HepG2 (cell line): ENCODE data around the gene GTF3A. TPM values are rescaled to one million over a fixed set of nuclear protein-coding genes. Genes with fewer than 3 reads are reported as not detected.

Source experiments
- ATAC-seq: fragments of 200-7000 bp; cut with Tn5 transposase; 3 replicates; pipeline ENCODE4 v1.9.1; 2020; ENCODE audit warnings: mild to moderate bottlenecking, moderate library complexity
- Bru-seq: library from RNA; stranded (reverse); fragments of 400-500 nt; gene quantifications from one replicate; lab custom pipeline; 2021; lab: Mats Ljungman, UMichigan
- BruChase-seq, 2 experiments: library from RNA; stranded (reverse); fragments of 400-500 nt; gene quantifications; one replicate each; lab custom pipeline; 2021; lab: Mats Ljungman, UMichigan
- BruUV-seq: library from RNA; stranded (reverse); fragments of 400-500 nt; replicated peaks from 2 replicates; lab custom pipeline; 2021; lab: Mats Ljungman, UMichigan
- CTCF ChIA-PET: fragments of 300-600 bp; formaldehyde crosslinking; extraction: SDS; loops from one replicate; lab custom pipeline; 2021; ENCODE audit warnings: low total read pairs, inconsistent platforms, low intra/inter-chr PET ratio; lab: Yijun Ruan, JAX
- POLR2A ChIA-PET: fragments of 350-600 bp; sonication (Branson Sonifier 250); formaldehyde crosslinking; loops from one replicate; lab custom pipeline; 2020; ENCODE audit warnings: antibody characterized with exemption, inconsistent platforms; lab: Yijun Ruan, JAX
- DNase-seq: peaks from one replicate; pipeline ENCODE4 v3.0.0-alpha.2; 2015; ENCODE audit warnings: low spot score
- FAIRE-seq: peaks from 3 replicates; lab custom pipeline; 2011; peaks lifted over from hg19 to GRCh38; lab: Jason Lieb, UNC
- H2AFZ ChIP-seq: one replicate; pipeline ENCODE4 v1.6.1; 2011; ENCODE audit warnings: low read length, inconsistent platforms
- H3K27ac ChIP-seq: fragments of 300-600 bp; 3 replicates; pipeline ENCODE4 v1.8.0; 2011; ENCODE audit warnings: mixed run types, mild to moderate bottlenecking, mixed read lengths, low read length, inconsistent platforms; ENCODE audit not compliant: insufficient read depth; ENCODE audit errors: extremely low read length
- H3K27me3 ChIP-seq, 2 experiments: fragments of 200-600 bp in 1 of 2; 2 replicates in 1 of 2; 3 replicates in 1 of 2; pipeline versions ENCODE4 v1.6.0 to v1.8.0; 2011; ENCODE audit warnings: low read length in 2 of 2, mild to moderate bottlenecking in 2 of 2, moderate library complexity in 2 of 2, inconsistent platforms in 1 of 2; ENCODE audit not compliant: insufficient read depth in 2 of 2, control insufficient read depth in 1 of 2
- H3K36me3 ChIP-seq, 2 experiments: fragments of 200-600 bp in 1 of 2; replicated peaks in 1 of 2; 2 replicates in 1 of 2; 3 replicates in 1 of 2; pipeline versions ENCODE4 v1.5.1 to v1.8.0; 2011; ENCODE audit warnings: low read length in 2 of 2, inconsistent platforms in 1 of 2; ENCODE audit not compliant: insufficient read depth in 2 of 2, control insufficient read depth in 1 of 2
- H3K4me1 ChIP-seq: 2 replicates; pipeline ENCODE4 v1.5.1; 2012; ENCODE audit warnings: low read length, inconsistent platforms; ENCODE audit not compliant: insufficient read depth
- H3K4me2 ChIP-seq: 2 replicates; pipeline ENCODE4 v1.6.0; 2011; ENCODE audit warnings: low read depth, low read length, inconsistent platforms
- H3K4me3 ChIP-seq, 3 experiments: fragments of 200-600 bp in 1 of 3; sonication (generic), shearing (Covaris generic) in 1 of 3; replicated peaks in 1 of 3; 2 replicates each; pipeline ENCODE4 v1.5.1; 2011 to 2016; ENCODE audit warnings: low read length in 3 of 3, inconsistent platforms in 2 of 3, low read depth in 2 of 3, mild to moderate bottlenecking in 2 of 3, control low read depth in 1 of 3, mixed read lengths in 1 of 3; ENCODE audit not compliant: insufficient read depth in 1 of 3
- H3K79me2 ChIP-seq: one replicate; pipeline ENCODE4 v1.6.1; 2011; ENCODE audit warnings: low read length, inconsistent platforms; ENCODE audit not compliant: insufficient read depth
- H3K9ac ChIP-seq: 2 replicates; pipeline ENCODE4 v1.6.0; 2011; ENCODE audit warnings: mild to moderate bottlenecking, low read depth, low read length, inconsistent platforms; ENCODE audit not compliant: insufficient read depth
- H3K9me3 ChIP-seq: 2 replicates; pipeline ENCODE4 v1.5.1; 2012; ENCODE audit warnings: mild to moderate bottlenecking, low read length
- H4K20me1 ChIP-seq: 2 replicates; pipeline ENCODE4 v1.6.0; 2011; ENCODE audit warnings: inconsistent platforms, mild to moderate bottlenecking, low read length, moderate library complexity; ENCODE audit not compliant: insufficient read depth
- GPN1 ChIP-seq: sonication (generic); formaldehyde crosslinking; IDR thresholded peaks from 2 replicates; pipeline ENCODE4 v1.5.1; 2020; ENCODE audit warnings: missing genetic modification reagents, borderline replicate concordance
- IKZF1 ChIP-seq: fragments of 450-650 bp; IDR thresholded peaks from 2 replicates; pipeline ENCODE4 v1.7.1; 2016
- JARID2 ChIP-seq: sonication (generic); formaldehyde crosslinking; IDR thresholded peaks from 2 replicates; pipeline ENCODE4 v1.8.1; 2023; ENCODE audit warnings: missing genetic modification reagents, inconsistent platforms; ENCODE audit not compliant: insufficient replicate concordance
- LRRFIP1 ChIP-seq: sonication (generic); formaldehyde crosslinking; conservative IDR thresholded peaks from 2 replicates; pipeline ENCODE4 v1.4.0; 2020; ENCODE audit warnings: missing genetic modification reagents
- NBN ChIP-seq: fragments of 450-650 bp; conservative IDR thresholded peaks from 2 replicates; pipeline ENCODE4 v1.6.1; 2017
- NFE2 ChIP-seq: sonication (generic); formaldehyde crosslinking; IDR thresholded peaks from 2 replicates; pipeline ENCODE4 v1.4.0; 2020; ENCODE audit warnings: missing genetic modification reagents
- POGK ChIP-seq: sonication (generic); formaldehyde crosslinking; conservative IDR thresholded peaks from 2 replicates; pipeline ENCODE4 v1.8.0; 2022; ENCODE audit warnings: mild to moderate bottlenecking, moderate library complexity, missing genetic modification reagents
- REPIN1 ChIP-seq: sonication (generic); formaldehyde crosslinking; IDR thresholded peaks from 2 replicates; pipeline ENCODE4 v1.8.0; 2022; ENCODE audit warnings: missing genetic modification reagents, low read depth, mild to moderate bottlenecking, borderline replicate concordance
- SPEN ChIP-seq: sonication (generic); formaldehyde crosslinking; IDR thresholded peaks from 2 replicates; pipeline ENCODE4 v1.5.1; 2020; ENCODE audit warnings: low read depth, mild to moderate bottlenecking, missing genetic modification reagents
- ZNF879 ChIP-seq: sonication (generic); formaldehyde crosslinking; IDR thresholded peaks from 2 replicates; pipeline ENCODE4 v1.8.1; 2023; ENCODE audit warnings: missing genetic modification reagents
- WGBS: methylation state at CpG from one replicate; pipeline ENCODE4 v1.1.6; 2017; ENCODE audit warnings: low lambda C conversion rate; 5-methylcytosine and 5-hydroxymethylcytosine counted together
- in situ Hi-C: cut with HindIII; loops from 2 replicates; pipeline ENCODE4 v1.10.0; 2017; ENCODE audit warnings: low pct_unique_long_range_greater_than_20kb; ENCODE audit not compliant: extremely low pct_ligation_motif_present
- intact Hi-C: fragments of 100-400 bp; cut with micrococcal nuclease; formaldehyde crosslinking; loops from one replicate; pipeline ENCODE4 v1.10.0; 2022; ENCODE audit not compliant: unreplicated experiment
- long read RNA-seq, 2 experiments: library from RNA in 1 of 2; library from polyadenylated mRNA in 1 of 2; stranded (forward) in 1 of 2; unstranded in 1 of 2; transcript quantifications; one replicate each; pipeline ENCODE4 v2.0.0, GENCODE V29; 2019 to 2022
- polyA minus RNA-seq, 3 experiments: library from RNA; depleted of rRNA, polyadenylated mRNA; stranded (reverse); fragments of >200 nt; gene quantifications; 2 replicates each; pipeline ENCODE4 v1.2.3, GENCODE V29; 2011; ENCODE audit warnings: low replicate concordance in 1 of 3
- polyA plus RNA-seq, 8 experiments: library from polyadenylated mRNA; depleted of rRNA in 3 of 8; stranded (reverse) in 7 of 8; unstranded in 1 of 8; fragments of >200 nt; fragmentation: Illumina TruSeq in 4 of 8; extraction: Trizol in 4 of 8; gene quantifications; 2 replicates each; pipeline versions ENCODE4 v1.2.1 to v1.2.3, GENCODE V29; 2011 to 2016; ENCODE audit warnings: low read depth in 4 of 8, missing spikeins in 1 of 8, mixed read lengths in 1 of 8; ENCODE audit not compliant: insufficient read depth in 1 of 8
- total RNA-seq, 5 experiments: library from RNA; depleted of rRNA; stranded (reverse); fragments of >200 nt; fragmentation: Illumina TruSeq; extraction: Trizol; gene quantifications; 2 replicates each; pipeline ENCODE4 v1.2.3, GENCODE V29; 2016; ENCODE audit warnings: low read depth in 1 of 5

The GTF3A gene
- total RNA-seq (2016; rRNA removed; fragmentation: Illumina TruSeq; extraction: Trizol) = 122 and 176 TPM in 2 replicates
- 1,005 and 1,074 TPM in 2 replicates for total RNA-seq (2016; cell fraction: cytosol; rRNA removed; fragmentation: Illumina TruSeq; extraction: Trizol; ENCODE audit: low read depth)
- 110 and 173 TPM in 2 replicates for total RNA-seq (2016; cell fraction: insoluble cytoplasmic fraction; rRNA removed; fragmentation: Illumina TruSeq; extraction: Trizol)
- 817 and 824 TPM in 2 replicates for total RNA-seq (2016; cell fraction: membrane; rRNA removed; fragmentation: Illumina TruSeq; extraction: Trizol)
- total RNA-seq (2016; cell fraction: nucleus; rRNA removed; fragmentation: Illumina TruSeq; extraction: Trizol) = 71.9 and 77.8 TPM in 2 replicates
- polyA plus RNA-seq (2011; rRNA removed) = 36.0 and 42.1 TPM in 2 replicates
- 36.5 and 39.7 TPM in 2 replicates for polyA plus RNA-seq (2011; cell fraction: cytosol; rRNA removed)
- polyA plus RNA-seq (2011; cell fraction: nucleus; rRNA removed) = 30.0 and 32.8 TPM in 2 replicates
- 67.4 and 79.3 TPM in 2 replicates for polyA plus RNA-seq (2012)
- polyA plus RNA-seq (2016; cell fraction: cytosol; fragmentation: Illumina TruSeq; extraction: Trizol; ENCODE audit: low read depth) = 1,318 and 1,338 TPM in 2 replicates
- polyA plus RNA-seq (2016; cell fraction: insoluble cytoplasmic fraction; fragmentation: Illumina TruSeq; extraction: Trizol; ENCODE audit: low read depth) = 121 and 126 TPM in 2 replicates
- polyA plus RNA-seq (2016; cell fraction: membrane; fragmentation: Illumina TruSeq; extraction: Trizol; ENCODE audit: low read depth) = 873 and 884 TPM in 2 replicates
- 118 and 129 TPM in 2 replicates for polyA plus RNA-seq (2016; cell fraction: nucleus; fragmentation: Illumina TruSeq; extraction: Trizol; ENCODE audit: insufficient read depth, low read depth)
- polyA minus RNA-seq (2011; rRNA and poly(A)+ RNA removed; ENCODE audit: low replicate concordance) = 25.1 and 47.9 TPM in 2 replicates
- polyA minus RNA-seq (2011; cell fraction: cytosol; rRNA and poly(A)+ RNA removed) = 16.9 and 22.6 TPM in 2 replicates
- 16.4 and 20.8 TPM in 2 replicates for polyA minus RNA-seq (2011; cell fraction: nucleus; rRNA and poly(A)+ RNA removed)
- Bru-seq, nascent RNA = percentile 76 among the genes with signal in this experiment
- BruChase-seq, experiment 1, labeled RNA remaining after a 6-hour chase = percentile 74 among the genes with signal in this experiment
- BruChase-seq, experiment 2, labeled RNA remaining after a 2-hour chase = percentile 74 among the genes with signal in this experiment
- long read RNA-seq, experiment 1, transcript GTF3A-201 (9 exons, 1,383 nt) = major isoform, 163 of 212 reads
- long read RNA-seq, experiment 1, partial matches to known transcripts = 15 of 212 reads
- long read RNA-seq, experiment 1, other reads (novel, unspliced or antisense) = 33 of 212 reads
- long read RNA-seq, experiment 2, transcript GTF3A-201 (9 exons, 1,383 nt) = major isoform, 116 of 167 reads
- long read RNA-seq, experiment 2, partial matches to known transcripts = 11 of 167 reads
- long read RNA-seq, experiment 2, other reads (novel, unspliced or antisense) = 36 of 167 reads

DNA sequence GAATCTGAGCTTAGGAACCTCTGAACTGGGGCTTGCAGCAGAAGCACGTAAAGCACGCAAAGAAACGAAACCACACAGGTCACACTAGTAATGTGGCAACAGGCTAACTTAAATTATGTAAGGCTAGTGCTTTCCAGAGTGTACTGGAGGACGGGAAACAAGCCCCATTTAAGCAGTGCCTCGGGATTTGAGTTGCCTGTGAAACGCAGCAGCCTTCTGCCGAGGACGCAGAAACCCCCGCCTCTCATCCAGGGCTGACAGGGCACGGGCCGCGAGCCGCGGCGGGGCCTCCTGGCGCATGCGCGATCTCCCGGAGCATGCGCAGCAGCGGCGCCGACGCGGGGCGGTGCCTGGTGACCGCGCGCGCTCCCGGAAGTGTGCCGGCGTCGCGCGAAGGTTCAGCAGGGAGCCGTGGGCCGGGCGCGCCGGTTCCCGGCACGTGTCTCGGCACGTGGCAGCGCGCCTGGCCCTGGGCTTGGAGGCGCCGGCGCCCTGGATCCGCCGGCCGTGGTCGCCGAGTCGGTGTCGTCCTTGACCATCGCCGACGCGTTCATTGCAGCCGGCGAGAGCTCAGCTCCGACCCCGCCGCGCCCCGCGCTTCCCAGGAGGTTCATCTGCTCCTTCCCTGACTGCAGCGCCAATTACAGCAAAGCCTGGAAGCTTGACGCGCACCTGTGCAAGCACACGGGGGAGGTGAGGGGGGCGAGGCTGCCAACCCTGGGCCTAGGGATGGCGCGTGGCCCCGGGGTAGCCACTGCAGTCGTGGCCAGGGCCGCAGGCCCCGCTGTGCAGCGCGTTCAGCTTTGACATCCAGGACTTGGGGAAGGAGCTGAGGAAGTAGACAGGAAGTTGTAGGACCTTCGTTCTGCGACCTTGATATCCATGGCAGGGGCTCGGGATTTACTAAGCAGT lies at the start of gene GTF3A:
Gene GTF3A, plus strand, starts transcription at position 374 of the 912 bp plus-strand sequence.
- POLR2A ChIA-PET = interaction anchor here (1.1 to 3.4 kb wide), 8 partner anchors 9 to 51 kb away, joined by 3 to 38 read pairs (median 10); partner anchors contain the start of gene MTIF3
- intact Hi-C loops (loop anchor here (2.0 kb wide), 2 partner anchors 26 to 50 kb away; partner anchors contain the start of gene MTIF3), in situ Hi-C loops (no loop called here)
- no peaks in the 10 kb centered on the region for H4K20me1 ChIP-seq
- H2AFZ ChIP-seq = peak within 1 kb of the TSS; percentile 76
- DNase-seq (peak; percentile 59), FAIRE-seq (peak; percentile 72), ATAC-seq (peak; percentile 82)
- no peaks in the 10 kb centered on the region for H3K9me3 ChIP-seq
- CTCF ChIA-PET = interaction anchor here (0.9 to 2.0 kb wide), 2 partner anchors 40 to 62 kb away, joined by 3 to 7 read pairs; no protein-coding TSS in a partner anchor
- peak within 1 kb of the TSS; percentile 80 for H3K9ac ChIP-seq
- H3K79me2 ChIP-seq = peaks cover 27% of the 10 kb centered on the region
- peak within 1 kb of the TSS; percentile 97 for H3K4me2 ChIP-seq
- peaks cover 51% of the 10 kb centered on the region for H3K4me1 ChIP-seq
- H3K4me3 ChIP-seq = peak within 1 kb of the TSS; percentile 51 to 74 (median 56)
- WGBS = 22% methylated on average over 46 of the region's 85 CpGs
- H3K36me3 ChIP-seq = peaks cover 9 to 21% of the 10 kb centered on the region in 2 experiments; a peak in 4 of 5 replicates
- H3K27me3 ChIP-seq = no peaks in the 10 kb centered on the region
- TSS peak; percentile 59 for BruUV-seq
- peak within 1 kb of the TSS; percentile 77 for H3K27ac ChIP-seq
- TF ChIP-seq JARID2 (CRISPR knock-in tag) = peak; percentile 18
- no peak for TF ChIP-seq IKZF1
- TF ChIP-seq NBN = no peak
- peak; percentile 94 for TF ChIP-seq POGK (CRISPR knock-in tag)
- no peak for TF ChIP-seq LRRFIP1 (CRISPR knock-in tag)
- peak; percentile 95 for TF ChIP-seq ZNF879 (CRISPR knock-in tag)
- TF ChIP-seq NFE2 (CRISPR knock-in tag) = no peak
- peak; percentile 66; the same call in 1 of the 2 replicates for TF ChIP-seq SPEN (CRISPR knock-in tag)
- no peak; the same call in 1 of the 2 replicates for TF ChIP-seq GPN1 (CRISPR knock-in tag)
- TF ChIP-seq REPIN1 (CRISPR knock-in tag) = no peak; the same call in 1 of the 2 replicates
